ENCODE results near the gene METTL17. TPM values are rescaled to one million over a fixed set of nuclear protein-coding genes. Genes with fewer than 3 reads are reported as not detected.
A peak's percentile ranks its signal among the peaks of the same experiment; 100 is the strongest.
"Not testable (repeated sequence)": the region's sequence is repeated elsewhere in the genome, so short reads cannot be mapped to it uniquely, and the experiment has no call there.

The METTL17 gene
- total RNA-seq, 1 donor from 2014 or later = 37.3 TPM

- TF ChIP-seq CTCF (IDR thresholded peaks at IDR 0.05; ENCODE audit: borderline replicate concordance) = no peak
- Histone ChIP-seq H3K36me3 (no peaks in the 10 kb centered on the region), H3K27ac (replicated peaks) (no peak overlapping the region), H3K4me3 (no peak overlapping the region), H3K4me1 (peaks cover 6% of the 10 kb centered on the region), H3K9me3 (replicated peaks) (no peaks in the 10 kb centered on the region), H3K27me3 (ENCODE audit: low read depth) (peaks cover 20% of the 10 kb centered on the region)
- intact Hi-C loops (cut with micrococcal nuclease) = no loop called here
- DNase-seq = no peak
Observed at GRCh38 chr14:20976291-20976690, 13.5 kb upstream of the METTL17 start.

- no peak overlapping the region for H3K27ac ChIP-seq (replicated peaks)
Observed at GRCh38 chr14:20978687-20979086, 11.1 kb upstream of the METTL17 start.

GRCh38 chr14:20980906-20981305 lies 8.9 kb upstream of the METTL17 start:
- Histone ChIP-seq H3K9me3 (replicated peaks) (no peaks in the 10 kb centered on the region), H3K4me1 (no peaks in the 10 kb centered on the region), H3K36me3 (no peaks in the 10 kb centered on the region), H3K27me3 (ENCODE audit: low read depth) (peaks cover 24% of the 10 kb centered on the region), H3K27ac (replicated peaks) (no peak overlapping the region), H3K4me3 (no peak overlapping the region)
- intact Hi-C loops (cut with micrococcal nuclease) = no loop called here
- no peak for DNase-seq
- no peak for TF ChIP-seq CTCF (IDR thresholded peaks at IDR 0.05; ENCODE audit: borderline replicate concordance)

More at GRCh38 chr14:20978687-20979086, 11.1 kb upstream of the METTL17 start:
- no peak for TF ChIP-seq CTCF (IDR thresholded peaks at IDR 0.05; ENCODE audit: borderline replicate concordance)
- peaks cover 24% of the 10 kb centered on the region for H3K27me3 ChIP-seq (ENCODE audit: low read depth)
- no peak for DNase-seq
- H3K4me1 ChIP-seq = no peaks in the 10 kb centered on the region
- H3K36me3 ChIP-seq = no peaks in the 10 kb centered on the region
- H3K4me3 ChIP-seq = no peak overlapping the region
- no peaks in the 10 kb centered on the region for H3K9me3 ChIP-seq (replicated peaks)
- intact Hi-C loops (cut with micrococcal nuclease) = no loop called here

- Histone ChIP-seq H3K4me1 (no peaks in the 10 kb centered on the region), H3K4me3 (no peak overlapping the region), H3K27ac (replicated peaks) (no peak overlapping the region), H3K9me3 (replicated peaks) (no peaks in the 10 kb centered on the region), H3K27me3 (ENCODE audit: low read depth) (peaks cover 24% of the 10 kb centered on the region), H3K36me3 (no peaks in the 10 kb centered on the region)
- no peak for TF ChIP-seq CTCF (IDR thresholded peaks at IDR 0.05; ENCODE audit: borderline replicate concordance)
- intact Hi-C loops (cut with micrococcal nuclease) = no loop called here
- no peak for DNase-seq
Observed at GRCh38 chr14:20982646-20983369, 7.0 kb upstream of the METTL17 start.

- H3K36me3 ChIP-seq; H3K9me3 ChIP-seq (replicated peaks); H3K27ac ChIP-seq (replicated peaks); H3K4me3 ChIP-seq; intact Hi-C loops (cut with micrococcal nuclease); DNase-seq: not testable (repeated sequence)
- Histone ChIP-seq H3K4me1 (peaks cover 18% of the 10 kb centered on the region), H3K27me3 (ENCODE audit: low read depth) (peaks cover 10% of the 10 kb centered on the region)
Observed at GRCh38 chr14:20985650-20986049, 4.1 kb upstream of the METTL17 start.

GRCh38 chr14:20986811-20987210 lies 3.0 kb upstream of the METTL17 start:
- Histone ChIP-seq H3K27ac (replicated peaks) (peak overlapping the region; percentile 26), H3K4me1 (peaks cover 30% of the 10 kb centered on the region), H3K4me3 (no peak overlapping the region), H3K9me3 (replicated peaks) (no peaks in the 10 kb centered on the region), H3K36me3 (peaks cover 7% of the 10 kb centered on the region), H3K27me3 (ENCODE audit: low read depth) (peaks cover 4% of the 10 kb centered on the region)
- TF ChIP-seq CTCF (IDR thresholded peaks at IDR 0.05; ENCODE audit: borderline replicate concordance) = no peak
- no peak for DNase-seq
- intact Hi-C loops (cut with micrococcal nuclease) = no loop called here

Data from left ventricle myocardium inferior (tissue), 1 donor.